Trophoblast cell (in vitro differentiated cells and primary cell): ENCODE data around the gene TTLL4.

Source experiments
- DNase-seq, 2 donors: peaks; one replicate each; pipeline ENCODE4 v3.0.0-alpha.2; 2016
- H2AFZ ChIP-seq: 2 replicates; pipeline ENCODE4 v1.6.1; 2013; ENCODE audit warnings: low read length, moderate library complexity, mild to moderate bottlenecking; ENCODE audit not compliant: insufficient read depth, poor library complexity
- H2AK5ac ChIP-seq: 2 replicates; pipeline ENCODE4 v1.6.1; 2013; ENCODE audit warnings: mild to moderate bottlenecking, low read length
- H2BK120ac ChIP-seq: 2 replicates; pipeline ENCODE4 v1.6.1; 2013; ENCODE audit warnings: low read length, mild to moderate bottlenecking, moderate library complexity; ENCODE audit not compliant: insufficient read depth, poor library complexity
- H2BK12ac ChIP-seq: 2 replicates; pipeline ENCODE4 v1.6.1; 2013; ENCODE audit warnings: mild to moderate bottlenecking, low read length, moderate library complexity
- H2BK5ac ChIP-seq: 2 replicates; pipeline ENCODE4 v1.6.1; 2013; ENCODE audit warnings: low read length, low read depth, moderate library complexity, mild to moderate bottlenecking; ENCODE audit not compliant: poor library complexity
- H3K14ac ChIP-seq: 2 replicates; pipeline ENCODE4 v1.6.1; 2013; ENCODE audit warnings: mild to moderate bottlenecking, low read length
- H3K18ac ChIP-seq: 2 replicates; pipeline ENCODE4 v1.6.1; 2013; ENCODE audit warnings: mild to moderate bottlenecking, low read length
- H3K23ac ChIP-seq: 2 replicates; pipeline ENCODE4 v1.6.1; 2013; ENCODE audit warnings: low read length
- H3K27ac ChIP-seq: 2 replicates; pipeline ENCODE4 v1.5.1; 2013; ENCODE audit warnings: low read depth, mild to moderate bottlenecking, inconsistent platforms, low read length, moderate library complexity
- H3K27me3 ChIP-seq: 2 replicates; pipeline ENCODE4 v1.6.1; 2013; ENCODE audit warnings: inconsistent platforms, mild to moderate bottlenecking, low read length, moderate library complexity; ENCODE audit not compliant: insufficient read depth
- H3K36me3 ChIP-seq, 2 experiments: 1 replicate in 1 of 2; 2 replicates in 1 of 2; pipeline ENCODE4 v1.6.1; 2013; ENCODE audit warnings: low read length in 2 of 2, mild to moderate bottlenecking in 2 of 2, moderate library complexity in 1 of 2; ENCODE audit not compliant: insufficient read depth in 2 of 2, control insufficient read depth in 1 of 2
- H3K4ac ChIP-seq: 2 replicates; pipeline ENCODE4 v1.6.1; 2013; ENCODE audit warnings: low read depth, mild to moderate bottlenecking, low read length, moderate library complexity
- H3K4me1 ChIP-seq, 2 experiments: 1 replicate in 1 of 2; 2 replicates in 1 of 2; pipeline ENCODE4 v1.6.1; 2013; ENCODE audit warnings: low read length in 2 of 2, mild to moderate bottlenecking in 2 of 2, moderate library complexity in 1 of 2; ENCODE audit not compliant: insufficient read depth in 2 of 2, control insufficient read depth in 1 of 2
- H3K4me2 ChIP-seq: 2 replicates; pipeline ENCODE4 v1.6.1; 2013; ENCODE audit warnings: inconsistent platforms, mild to moderate bottlenecking, low read length, moderate library complexity
- H3K4me3 ChIP-seq: 2 replicates; pipeline ENCODE4 v1.5.1; 2013; ENCODE audit warnings: mild to moderate bottlenecking, low read depth, low read length, inconsistent platforms
- H3K79me1 ChIP-seq: one replicate; pipeline ENCODE4 v1.6.1; 2013; ENCODE audit warnings: low read length
- H3K79me2 ChIP-seq: 2 replicates; pipeline ENCODE4 v1.6.1; 2013; ENCODE audit warnings: low read length, mild to moderate bottlenecking; ENCODE audit not compliant: control insufficient read depth, insufficient read depth, poor library complexity
- H3K9ac ChIP-seq: 2 replicates; pipeline ENCODE4 v1.6.1; 2013; ENCODE audit warnings: mild to moderate bottlenecking, low read length
- H3K9me3 ChIP-seq: 2 replicates; pipeline ENCODE4 v1.6.1; 2013; ENCODE audit warnings: low read depth, mild to moderate bottlenecking, control low read depth, inconsistent platforms, low read length; ENCODE audit not compliant: insufficient read depth
- H4K12ac ChIP-seq: 2 replicates; pipeline ENCODE4 v1.6.1; 2013; ENCODE audit warnings: low read depth, mild to moderate bottlenecking, low read length, moderate library complexity
- H4K8ac ChIP-seq: 2 replicates; pipeline ENCODE4 v1.6.1; 2013; ENCODE audit warnings: low read depth, mild to moderate bottlenecking, low read length, moderate library complexity
- H4K91ac ChIP-seq: one replicate; pipeline ENCODE4 v1.6.1; 2013; ENCODE audit warnings: low read depth, mild to moderate bottlenecking, low read length, moderate library complexity
- WGBS: extraction: QIAGEN DNeasy Blood & Tissue Kit; methylation state at CpG from one replicate; pipeline ENCODE4 v1.1.7; 2013; ENCODE audit warnings: missing lambda C conversion rate; ENCODE audit not compliant: insufficient read length, insufficient coverage; ENCODE audit errors: extremely low coverage; 5-methylcytosine and 5-hydroxymethylcytosine counted together

TTLL4 gene

GRCh38 chr2:218663901-218664300 lies 46.7 kb upstream of the TTLL4 start:
- no CpG with 5 or more reads among the region's 15 CpGs for WGBS
- Histone ChIP-seq H2AK5ac (no peak overlapping the region), H2BK5ac (no peak overlapping the region), H4K91ac (no peak overlapping the region), H3K27ac (no peak overlapping the region), H3K9me3 (no peaks in the 10 kb centered on the region), H3K23ac (no peak overlapping the region), H2BK12ac (no peak overlapping the region), H3K4me1 (peaks cover 3 to 4% of the 10 kb centered on the region in 2 experiments), H2BK120ac (no peak overlapping the region), H3K27me3 (no peaks in the 10 kb centered on the region), H3K4ac (no peak overlapping the region), H3K79me2 (peaks cover 3% of the 10 kb centered on the region), H3K79me1 (peaks cover 5% of the 10 kb centered on the region), H3K36me3 (peaks cover 51 to 61% of the 10 kb centered on the region in 2 experiments), H3K14ac (no peak overlapping the region), H2AFZ (no peak overlapping the region), H3K4me3 (no peak overlapping the region), H3K18ac (no peak overlapping the region), H3K4me2 (no peak overlapping the region), H3K9ac (no peak overlapping the region), H4K8ac (no peak overlapping the region), H4K12ac (no peak overlapping the region)
- no peak for DNase-seq

GRCh38 chr2:218664653-218665052 lies 46.0 kb upstream of the TTLL4 start:
- Histone ChIP-seq H3K79me2 (no peaks in the 10 kb centered on the region), H3K27me3 (no peaks in the 10 kb centered on the region), H3K36me3 (peaks cover 51 to 61% of the 10 kb centered on the region in 2 experiments), H2AFZ (no peak overlapping the region), H3K4me1 (peaks cover 3 to 4% of the 10 kb centered on the region in 2 experiments), H3K27ac (no peak overlapping the region), H4K91ac (no peak overlapping the region), H2BK5ac (no peak overlapping the region), H2BK120ac (no peak overlapping the region), H3K4ac (no peak overlapping the region), H3K4me2 (no peak overlapping the region), H3K14ac (no peak overlapping the region), H3K4me3 (no peak overlapping the region), H3K23ac (no peak overlapping the region), H3K9ac (no peak overlapping the region), H2AK5ac (no peak overlapping the region), H4K8ac (no peak overlapping the region), H3K79me1 (no peaks in the 10 kb centered on the region), H3K9me3 (no peaks in the 10 kb centered on the region), H4K12ac (no peak overlapping the region), H2BK12ac (no peak overlapping the region), H3K18ac (no peak overlapping the region)
- no peak for DNase-seq
- WGBS, result no CpG with 5 or more reads among the region's 7 CpGs

- H4K91ac ChIP-seq, result peak overlapping the region; percentile 3
- peak overlapping the region; percentile 71 for H3K4me2 ChIP-seq
- no peaks in the 10 kb centered on the region for H3K79me2 ChIP-seq
- H3K14ac ChIP-seq, result peak overlapping the region; percentile 23
- peak overlapping the region; percentile 2 for H2BK12ac ChIP-seq
- peak overlapping the region; percentile 4 for H4K12ac ChIP-seq
- peak overlapping the region; percentile 48 for H2AK5ac ChIP-seq
- H3K4me1 ChIP-seq, result peaks cover 0 to 11% of the 10 kb centered on the region in 2 experiments
- H2AFZ ChIP-seq, result peak overlapping the region; percentile 9
- H3K27ac ChIP-seq, result peak overlapping the region; percentile 5
- H3K9me3 ChIP-seq, result no peaks in the 10 kb centered on the region
- no peak overlapping the region for H2BK5ac ChIP-seq
- H3K27me3 ChIP-seq, result no peaks in the 10 kb centered on the region
- H3K36me3 ChIP-seq, result peaks cover 9 to 20% of the 10 kb centered on the region in 2 experiments
- no peak overlapping the region for H2BK120ac ChIP-seq
- peak overlapping the region; percentile 89 for H3K9ac ChIP-seq
- no CpG with 5 or more reads among the region's 12 CpGs for WGBS
- H3K4me3 ChIP-seq, result peak overlapping the region; percentile 98
- H4K8ac ChIP-seq, result peak overlapping the region; percentile 79
- peak; percentile 12 to 53 for DNase-seq
- H3K79me1 ChIP-seq, result peaks cover 8% of the 10 kb centered on the region
- peak overlapping the region; percentile 3 for H3K4ac ChIP-seq
- H3K23ac ChIP-seq, result no peak overlapping the region
- H3K18ac ChIP-seq, result peak overlapping the region; percentile 12
Observed at GRCh38 chr2:218671097-218671653, 39.5 kb upstream of the TTLL4 start.

- peak within 1 kb of the TSS; percentile 23 for H3K18ac ChIP-seq
- H4K91ac ChIP-seq, result peak within 1 kb of the TSS; percentile 49
- H3K9ac ChIP-seq, result peak within 1 kb of the TSS; percentile 89
- peak within 1 kb of the TSS; percentile 79 for H4K8ac ChIP-seq
- H2AK5ac ChIP-seq, result peak within 1 kb of the TSS; percentile 48
- peak; percentile 76 to 87 for DNase-seq
- no peaks in the 10 kb centered on the region for H3K9me3 ChIP-seq
- peak within 1 kb of the TSS; percentile 37 for H2BK120ac ChIP-seq
- peaks cover 0 to 11% of the 10 kb centered on the region in 2 experiments for H3K4me1 ChIP-seq
- no CpG with 5 or more reads among the region's 49 CpGs for WGBS
- H2AFZ ChIP-seq, result peak within 1 kb of the TSS; percentile 28
- H3K27me3 ChIP-seq, result no peaks in the 10 kb centered on the region
- peak within 1 kb of the TSS; percentile 47 for H3K27ac ChIP-seq
- no peaks in the 10 kb centered on the region for H3K79me2 ChIP-seq
- peak within 1 kb of the TSS; percentile 98 for H3K4me3 ChIP-seq
- peak within 1 kb of the TSS; percentile 2 for H2BK12ac ChIP-seq
- H3K14ac ChIP-seq, result peak within 1 kb of the TSS; percentile 75
- H3K4me2 ChIP-seq, result peak within 1 kb of the TSS; percentile 71
- peak within 1 kb of the TSS; percentile 5 for H3K4ac ChIP-seq
- H3K79me1 ChIP-seq, result peaks cover 8% of the 10 kb centered on the region
- peak within 1 kb of the TSS; percentile 71 for H4K12ac ChIP-seq
- no peak within 1 kb of the TSS for H3K23ac ChIP-seq
- no peak within 1 kb of the TSS for H2BK5ac ChIP-seq
- H3K36me3 ChIP-seq, result peaks cover 8 to 15% of the 10 kb centered on the region in 2 experiments
Observed at GRCh38 chr2:218671654-218672566, 38.7 kb upstream of the TTLL4 start, which contains the start of the genes RNF25 and STK36. TSS of gene RNF25 (minus strand) at chr2:218672002. CDS start at chr2:218671970, 32 bp downstream. TSS of gene STK36 (plus strand) at chr2:218672086. CDS start at chr2:218672830, 744 bp downstream.
